Thoracic aorta (tissue), 2 donors: ENCODE data around the gene POU2AF3. TPM values are rescaled to one million over a fixed set of nuclear protein-coding genes. Genes with fewer than 3 reads are reported as not detected.

ENCODE experiments used
- ATAC-seq: fragments of 150-250 bp; one replicate; pipeline ENCODE4 v1.8.0; 2017; ENCODE audit warnings: low read depth; ENCODE audit not compliant: insufficient number of reproducible peaks, low FRiP score
- DNase-seq: peaks from one replicate; pipeline ENCODE4 v3.0.0-alpha.2; 2020; ENCODE audit warnings: low spot score
- H3K27ac ChIP-seq, 2 donors: fragments of 200-600 bp; sonication (generic); 1 replicate in 1 of 2; 2 replicates in 1 of 2; pipeline ENCODE4 v1.5.1; 2016; ENCODE audit warnings: mild to moderate bottlenecking in 2 of 2, moderate library complexity in 2 of 2
- H3K27me3 ChIP-seq: fragments of 200-600 bp; sonication (generic); replicated peaks from 2 replicates; pipeline ENCODE4 v1.6.0; 2016; ENCODE audit warnings: mild to moderate bottlenecking; ENCODE audit not compliant: insufficient read depth
- H3K36me3 ChIP-seq: fragments of 200-600 bp; sonication (generic); one replicate; pipeline ENCODE4 v1.5.1; 2016
- H3K4me1 ChIP-seq, 2 donors: fragments of 200-600 bp; sonication (generic); 1 replicate in 1 of 2; 2 replicates in 1 of 2; pipeline versions ENCODE4 v1.5.1 to v1.6.0; 2016; ENCODE audit warnings: low read depth in 2 of 2, mild to moderate bottlenecking in 1 of 2; ENCODE audit not compliant: control insufficient read depth in 1 of 2
- H3K4me3 ChIP-seq: fragments of 200-600 bp; sonication (generic); 2 replicates; pipeline ENCODE4 v1.5.1; 2016; ENCODE audit warnings: mild to moderate bottlenecking
- H3K9me3 ChIP-seq: fragments of 200-600 bp; sonication (generic); 2 replicates; pipeline ENCODE4 v1.5.1; 2016
- total RNA-seq, 2 donors: library from RNA; depleted of rRNA; stranded (reverse); fragments of >200 nt; gene quantifications; one replicate each; pipeline versions ENCODE4 v1.1.0 to v1.2.3, GENCODE V29; 2016
- TF ChIP-seq, protein P1 (sequence below): fragments of 200-600 bp; sonication (generic); IDR thresholded peaks from one replicate; pipeline ENCODE4 v1.5.1; 2019; ENCODE audit warnings: antibody characterized with exemption

POU2AF3 gene, protein sequence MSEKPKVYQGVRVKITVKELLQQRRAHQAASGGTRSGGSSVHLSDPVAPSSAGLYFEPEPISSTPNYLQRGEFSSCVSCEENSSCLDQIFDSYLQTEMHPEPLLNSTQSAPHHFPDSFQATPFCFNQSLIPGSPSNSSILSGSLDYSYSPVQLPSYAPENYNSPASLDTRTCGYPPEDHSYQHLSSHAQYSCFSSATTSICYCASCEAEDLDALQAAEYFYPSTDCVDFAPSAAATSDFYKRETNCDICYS
- total RNA-seq, result 1 to 10 TPM in 1 of 2 donors, not detected in 1; 1.7 TPM

DNA sequence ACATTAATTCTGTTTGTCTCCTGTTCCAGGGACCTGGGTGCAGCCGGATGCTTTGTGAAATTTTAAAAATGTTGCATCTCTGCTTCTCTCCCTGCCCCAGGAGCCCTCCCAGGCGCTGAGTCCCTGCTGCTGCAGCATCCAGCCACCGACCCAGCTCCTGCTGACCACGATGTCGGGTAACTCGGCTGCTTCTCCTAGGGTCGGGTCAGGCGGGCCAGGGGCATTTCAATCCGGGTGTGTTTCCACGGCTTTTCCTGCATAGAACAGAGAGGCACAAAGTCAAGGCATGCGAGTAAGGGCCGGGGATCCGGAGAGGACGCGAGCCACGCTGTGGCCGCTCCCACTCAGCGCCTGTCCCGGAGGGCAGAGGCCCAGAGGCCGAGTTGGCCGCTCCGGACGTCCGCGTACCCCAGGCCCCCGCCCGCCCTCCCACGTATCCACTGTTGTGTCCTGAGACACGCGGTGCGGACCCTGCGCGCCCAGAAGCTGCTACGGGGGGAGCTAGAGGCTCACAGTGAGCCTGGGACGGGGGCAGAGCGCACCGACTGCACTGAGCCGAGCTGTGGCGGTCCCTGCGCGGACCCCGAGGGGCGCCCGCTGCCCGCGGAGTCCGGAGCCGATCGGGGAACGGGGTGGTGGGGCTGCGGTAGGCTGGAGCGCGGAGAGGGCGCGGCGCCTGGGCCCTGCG, at the start of gene POU2AF3:
Gene POU2AF3 (plus strand): TSS at position 134 of the 688 bp plus-strand sequence. CDS start 36 bp downstream, at position 170.
- ATAC-seq, result no peak
- peak within 1 kb of the TSS; percentile 86 to 87 for H3K27ac ChIP-seq
- H3K4me1 ChIP-seq, result peaks cover 4 to 26% of the 10 kb centered on the region in 2 donors
- no peaks in the 10 kb centered on the region for H3K36me3 ChIP-seq
- no peaks in the 10 kb centered on the region for H3K27me3 ChIP-seq
- TF ChIP-seq, protein P1, sequence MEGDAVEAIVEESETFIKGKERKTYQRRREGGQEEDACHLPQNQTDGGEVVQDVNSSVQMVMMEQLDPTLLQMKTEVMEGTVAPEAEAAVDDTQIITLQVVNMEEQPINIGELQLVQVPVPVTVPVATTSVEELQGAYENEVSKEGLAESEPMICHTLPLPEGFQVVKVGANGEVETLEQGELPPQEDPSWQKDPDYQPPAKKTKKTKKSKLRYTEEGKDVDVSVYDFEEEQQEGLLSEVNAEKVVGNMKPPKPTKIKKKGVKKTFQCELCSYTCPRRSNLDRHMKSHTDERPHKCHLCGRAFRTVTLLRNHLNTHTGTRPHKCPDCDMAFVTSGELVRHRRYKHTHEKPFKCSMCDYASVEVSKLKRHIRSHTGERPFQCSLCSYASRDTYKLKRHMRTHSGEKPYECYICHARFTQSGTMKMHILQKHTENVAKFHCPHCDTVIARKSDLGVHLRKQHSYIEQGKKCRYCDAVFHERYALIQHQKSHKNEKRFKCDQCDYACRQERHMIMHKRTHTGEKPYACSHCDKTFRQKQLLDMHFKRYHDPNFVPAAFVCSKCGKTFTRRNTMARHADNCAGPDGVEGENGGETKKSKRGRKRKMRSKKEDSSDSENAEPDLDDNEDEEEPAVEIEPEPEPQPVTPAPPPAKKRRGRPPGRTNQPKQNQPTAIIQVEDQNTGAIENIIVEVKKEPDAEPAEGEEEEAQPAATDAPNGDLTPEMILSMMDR, result no peak
- no peak for DNase-seq
- no peaks in the 10 kb centered on the region for H3K9me3 ChIP-seq
- peak within 1 kb of the TSS; percentile 93 for H3K4me3 ChIP-seq

DNA sequence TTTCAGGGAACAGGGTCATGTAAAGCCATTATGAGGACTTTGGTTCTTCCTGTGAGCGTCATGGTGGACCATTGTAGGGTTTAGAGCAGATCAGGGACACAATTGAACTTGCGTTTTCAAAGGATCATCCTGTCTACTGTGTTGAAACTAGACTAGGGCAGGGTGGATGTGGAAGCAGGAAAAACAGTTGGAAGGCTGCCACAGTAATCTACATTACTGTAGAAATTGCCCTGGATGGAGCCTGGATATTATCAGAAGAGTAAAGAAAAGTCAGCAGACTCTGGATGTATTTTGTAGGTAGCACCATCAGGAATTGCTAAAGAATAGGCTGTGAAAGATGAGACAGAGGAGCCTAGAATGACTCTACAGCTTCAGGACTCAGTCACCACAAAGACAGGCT, 47.4 kb upstream of the POU2AF3 start:
- H3K27me3 ChIP-seq, result no peaks in the 10 kb centered on the region
- no peak for ATAC-seq
- TF ChIP-seq, protein P1, result no peak

DNA sequence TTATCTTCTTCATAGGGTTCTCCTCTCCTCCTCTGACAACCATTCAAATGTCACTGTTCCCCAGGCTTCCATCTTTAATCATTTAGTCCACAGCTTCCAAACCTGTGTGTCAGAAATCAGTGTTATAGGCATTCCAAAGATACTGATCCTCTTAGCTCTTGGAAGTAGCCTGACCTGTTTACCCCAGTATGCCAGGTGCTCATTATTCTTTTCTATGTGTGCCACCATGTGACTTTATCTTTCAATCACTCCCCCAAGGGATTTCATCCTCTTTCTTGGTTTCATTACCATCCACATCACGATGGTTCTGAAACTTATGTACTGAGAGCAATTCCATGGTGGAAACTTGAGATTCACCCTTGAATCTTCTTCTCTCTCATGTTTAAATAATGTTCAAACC, 45.2 kb upstream of the POU2AF3 start:
- no peaks in the 10 kb centered on the region for H3K4me1 ChIP-seq
- H3K27ac ChIP-seq, result no peak overlapping the region
- no peak overlapping the region for H3K4me3 ChIP-seq
- H3K9me3 ChIP-seq, result no peaks in the 10 kb centered on the region
- ATAC-seq, result no peak
- TF ChIP-seq, protein P1, result no peak
- H3K27me3 ChIP-seq, result no peaks in the 10 kb centered on the region
- DNase-seq, result no peak
- H3K36me3 ChIP-seq, result no peaks in the 10 kb centered on the region

More for the DNA sequence above, 47.4 kb upstream of the POU2AF3 start:
- Histone ChIP-seq H3K27ac (no peak overlapping the region), H3K36me3 (no peaks in the 10 kb centered on the region), H3K4me3 (no peak overlapping the region), H3K9me3 (no peaks in the 10 kb centered on the region), H3K4me1 (no peaks in the 10 kb centered on the region)
- DNase-seq, result no peak

DNA sequence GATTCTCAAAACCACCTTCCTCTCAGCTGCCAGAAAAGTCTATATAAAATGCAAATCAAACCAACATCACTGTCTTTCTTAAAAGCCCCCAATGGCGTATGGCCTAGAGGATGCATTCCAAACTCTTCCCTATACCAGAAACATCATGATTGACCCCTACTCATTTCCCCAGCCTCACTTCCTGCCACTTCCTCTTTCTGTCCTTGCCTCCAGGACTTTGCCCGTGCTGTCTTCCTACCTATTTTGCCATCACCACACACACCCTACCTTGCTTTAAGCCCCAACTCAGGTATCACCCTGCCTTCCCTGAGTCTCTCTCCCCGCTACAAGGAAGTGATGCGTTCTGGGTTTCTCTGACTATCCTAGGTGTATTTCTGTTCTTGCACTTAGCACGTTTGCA, 44.7 kb upstream of the POU2AF3 start:
- Histone ChIP-seq H3K27me3 (no peaks in the 10 kb centered on the region), H3K27ac (no peak overlapping the region), H3K9me3 (no peaks in the 10 kb centered on the region), H3K4me3 (no peak overlapping the region), H3K36me3 (no peaks in the 10 kb centered on the region), H3K4me1 (no peaks in the 10 kb centered on the region)
- no peak for DNase-seq
- TF ChIP-seq, protein P1, result no peak
- ATAC-seq, result no peak

DNA sequence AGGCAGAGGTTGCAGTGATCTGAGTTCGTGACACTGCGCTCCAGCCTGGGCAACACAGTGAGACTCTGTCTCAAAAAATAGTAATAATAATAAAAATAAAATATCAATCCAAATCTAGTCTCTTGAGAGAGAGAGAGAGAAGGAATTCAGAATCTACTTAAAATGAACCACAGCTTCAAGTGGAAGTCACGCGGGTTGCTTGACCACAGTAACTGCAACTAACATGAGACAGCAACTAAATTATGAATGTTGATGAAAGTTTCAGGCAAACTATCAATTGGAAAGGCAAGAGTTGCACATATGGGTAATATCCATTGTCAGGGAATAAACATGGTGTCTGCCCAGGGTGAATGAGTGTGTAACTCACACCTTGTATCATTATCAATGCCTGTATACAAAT, 40.3 kb upstream of the POU2AF3 start:
- DNase-seq, result no peak
- Histone ChIP-seq H3K36me3 (no peaks in the 10 kb centered on the region), H3K27me3 (no peaks in the 10 kb centered on the region), H3K27ac (no peak overlapping the region), H3K4me3 (no peak overlapping the region), H3K9me3 (no peaks in the 10 kb centered on the region), H3K4me1 (no peaks in the 10 kb centered on the region)
- TF ChIP-seq, protein P1, result no peak
- no peak for ATAC-seq
